Measurements from ENCODE around the gene CCDC92.
"Not testable (repeated sequence)": the region's sequence is repeated elsewhere in the genome, so short reads cannot be mapped to it uniquely, and the experiment has no call there.

The CCDC92 gene

GRCh38 chr12:123947531-123947930 lies 25.1 kb downstream of the CCDC92 start:
- H3K4me3 ChIP-seq (ENCODE audit: low read length); H3K9me3 ChIP-seq (ENCODE audit: low read length); H2AFZ ChIP-seq (ENCODE audit: low read depth, low read length); H3K27me3 ChIP-seq (ENCODE audit: insufficient read depth, low read length): not testable (repeated sequence)
- H3K4me1 ChIP-seq (ENCODE audit: insufficient read depth, low read length), result peaks cover 51% of the 10 kb centered on the region
- peaks cover 16% of the 10 kb centered on the region for H3K36me3 ChIP-seq (ENCODE audit: insufficient read depth, low read length)

DNA sequence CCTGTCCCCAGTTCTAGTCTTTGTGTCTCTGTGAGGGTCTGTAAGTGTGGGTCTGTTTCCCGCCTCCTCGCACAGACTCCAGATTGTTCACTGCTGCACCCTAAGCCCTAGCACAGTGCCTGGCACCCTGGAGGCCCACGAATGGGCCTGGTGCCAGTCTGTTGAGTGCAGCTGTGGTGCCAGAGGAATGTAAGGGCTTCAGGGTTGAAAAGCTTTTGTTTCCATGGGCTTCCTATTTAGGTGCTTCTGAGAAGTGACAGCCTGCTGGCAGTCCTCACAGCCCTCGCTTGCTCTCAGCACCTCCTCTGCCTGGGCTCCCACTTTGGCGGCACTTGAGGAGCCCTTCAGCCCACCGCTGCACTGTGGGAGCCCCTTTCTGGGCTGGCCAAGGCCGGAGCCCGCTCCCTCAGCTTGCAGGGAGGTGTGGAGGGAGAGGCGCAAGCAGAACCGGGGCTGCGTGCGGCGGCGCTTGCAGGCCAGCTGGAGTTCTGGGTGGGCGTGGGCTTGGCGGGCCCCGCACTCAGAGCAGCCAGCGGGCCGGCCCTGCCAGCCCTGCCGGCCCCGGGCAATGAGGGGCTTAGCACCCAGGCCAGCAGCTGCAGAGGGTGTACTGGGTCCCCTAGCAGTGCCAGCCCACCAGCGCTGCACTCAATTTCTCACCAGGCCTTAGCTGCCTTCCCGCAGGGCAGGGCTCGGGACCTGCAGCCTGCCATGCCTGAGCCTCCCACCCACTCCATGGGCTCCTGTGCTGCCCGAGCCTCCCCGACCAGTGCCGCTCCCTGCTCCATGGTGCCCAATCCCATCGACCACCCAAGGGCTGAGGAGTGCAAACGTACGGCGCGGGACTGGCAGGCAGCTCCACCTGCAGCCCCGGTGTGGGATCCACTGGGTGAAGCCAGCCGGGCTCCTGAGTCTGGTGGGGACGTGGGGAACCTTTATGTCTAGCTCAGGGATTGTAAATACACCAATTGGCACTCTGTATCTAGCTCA lies 25.8 kb downstream of the CCDC92 start:
- H3K27me3 ChIP-seq (ENCODE audit: insufficient read depth, low read length); H3K9me3 ChIP-seq (ENCODE audit: low read length); H2AFZ ChIP-seq (ENCODE audit: low read depth, low read length); H3K4me3 ChIP-seq (ENCODE audit: low read length): not testable (repeated sequence)
- Histone ChIP-seq H3K4me1 (ENCODE audit: insufficient read depth, low read length) (peaks cover 46% of the 10 kb centered on the region), H3K36me3 (ENCODE audit: insufficient read depth, low read length) (peaks cover 24% of the 10 kb centered on the region)

DNA sequence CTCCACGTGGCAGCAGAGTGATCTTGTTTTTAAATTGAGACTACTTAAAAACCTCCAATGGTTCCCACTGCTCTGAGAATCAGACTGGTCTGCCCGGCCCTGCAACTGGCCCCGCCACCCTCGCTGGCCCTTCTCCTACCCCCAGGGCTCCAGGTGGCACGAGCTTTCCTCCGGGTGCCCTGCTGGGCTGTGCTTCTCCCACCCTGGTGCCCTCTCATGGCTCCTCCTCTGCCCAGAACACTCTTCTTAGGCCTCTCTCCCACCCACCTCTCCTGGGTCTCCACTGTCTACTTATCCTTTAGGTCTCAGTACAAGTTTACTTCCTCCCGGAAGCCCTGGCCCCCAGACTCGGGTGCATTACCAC lies 26.5 kb downstream of the CCDC92 start:
- H3K4me1 ChIP-seq (ENCODE audit: insufficient read depth, low read length), result peaks cover 40% of the 10 kb centered on the region
- peaks cover 30% of the 10 kb centered on the region for H3K36me3 ChIP-seq (ENCODE audit: insufficient read depth, low read length)
- no peak overlapping the region for H2AFZ ChIP-seq (ENCODE audit: low read depth, low read length)
- H3K9me3 ChIP-seq (ENCODE audit: low read length), result peaks cover 12% of the 10 kb centered on the region
- H3K27me3 ChIP-seq (ENCODE audit: insufficient read depth, low read length), result no peaks in the 10 kb centered on the region
- no peak overlapping the region for H3K4me3 ChIP-seq (ENCODE audit: low read length)

GRCh38 chr12:123945287-123946151 lies 27.1 kb downstream of the CCDC92 start:
- Histone ChIP-seq H3K36me3 (ENCODE audit: insufficient read depth, low read length) (peaks cover 33% of the 10 kb centered on the region), H3K4me1 (ENCODE audit: insufficient read depth, low read length) (peaks cover 35% of the 10 kb centered on the region), H3K27me3 (ENCODE audit: insufficient read depth, low read length) (no peaks in the 10 kb centered on the region), H3K9me3 (ENCODE audit: low read length) (peaks cover 12% of the 10 kb centered on the region), H2AFZ (ENCODE audit: low read depth, low read length) (no peak overlapping the region), H3K4me3 (ENCODE audit: low read length) (no peak overlapping the region)

- peaks cover 12% of the 10 kb centered on the region for H3K9me3 ChIP-seq (ENCODE audit: low read length)
- H3K4me1 ChIP-seq (ENCODE audit: insufficient read depth, low read length), result peaks cover 26% of the 10 kb centered on the region
- H3K27me3 ChIP-seq (ENCODE audit: insufficient read depth, low read length), result no peaks in the 10 kb centered on the region
- H3K4me3 ChIP-seq (ENCODE audit: low read length), result no peak overlapping the region
- H2AFZ ChIP-seq (ENCODE audit: low read depth, low read length), result no peak overlapping the region
- H3K36me3 ChIP-seq (ENCODE audit: insufficient read depth, low read length), result peaks cover 40% of the 10 kb centered on the region
Observed at GRCh38 chr12:123944696-123945095, 27.9 kb downstream of the CCDC92 start.

DNA sequence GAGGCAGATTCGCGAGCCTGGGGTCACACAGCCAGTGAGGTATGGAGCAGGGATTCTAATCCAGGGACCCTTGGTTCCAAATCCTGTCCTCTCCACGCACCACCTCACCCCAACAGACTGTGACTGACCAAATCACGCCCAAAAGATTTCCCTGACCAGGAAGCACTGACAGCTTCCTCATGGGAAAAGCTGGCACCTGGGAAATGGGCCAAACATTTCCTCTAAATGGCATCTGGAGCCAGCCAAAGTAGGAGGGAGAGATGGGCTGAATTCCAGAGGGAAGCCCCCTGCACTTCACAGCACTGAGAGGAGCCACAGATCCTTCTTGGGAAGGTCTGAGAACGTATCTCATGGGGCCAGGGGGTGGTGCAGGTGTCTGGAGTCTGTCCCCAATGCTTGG lies 28.8 kb downstream of the CCDC92 start:
- Histone ChIP-seq H3K9me3 (ENCODE audit: low read length) (peaks cover 12% of the 10 kb centered on the region), H3K4me1 (ENCODE audit: insufficient read depth, low read length) (peaks cover 19% of the 10 kb centered on the region), H3K27me3 (ENCODE audit: insufficient read depth, low read length) (no peaks in the 10 kb centered on the region), H3K4me3 (ENCODE audit: low read length) (no peak overlapping the region), H2AFZ (ENCODE audit: low read depth, low read length) (no peak overlapping the region), H3K36me3 (ENCODE audit: insufficient read depth, low read length) (peaks cover 43% of the 10 kb centered on the region)

DNA sequence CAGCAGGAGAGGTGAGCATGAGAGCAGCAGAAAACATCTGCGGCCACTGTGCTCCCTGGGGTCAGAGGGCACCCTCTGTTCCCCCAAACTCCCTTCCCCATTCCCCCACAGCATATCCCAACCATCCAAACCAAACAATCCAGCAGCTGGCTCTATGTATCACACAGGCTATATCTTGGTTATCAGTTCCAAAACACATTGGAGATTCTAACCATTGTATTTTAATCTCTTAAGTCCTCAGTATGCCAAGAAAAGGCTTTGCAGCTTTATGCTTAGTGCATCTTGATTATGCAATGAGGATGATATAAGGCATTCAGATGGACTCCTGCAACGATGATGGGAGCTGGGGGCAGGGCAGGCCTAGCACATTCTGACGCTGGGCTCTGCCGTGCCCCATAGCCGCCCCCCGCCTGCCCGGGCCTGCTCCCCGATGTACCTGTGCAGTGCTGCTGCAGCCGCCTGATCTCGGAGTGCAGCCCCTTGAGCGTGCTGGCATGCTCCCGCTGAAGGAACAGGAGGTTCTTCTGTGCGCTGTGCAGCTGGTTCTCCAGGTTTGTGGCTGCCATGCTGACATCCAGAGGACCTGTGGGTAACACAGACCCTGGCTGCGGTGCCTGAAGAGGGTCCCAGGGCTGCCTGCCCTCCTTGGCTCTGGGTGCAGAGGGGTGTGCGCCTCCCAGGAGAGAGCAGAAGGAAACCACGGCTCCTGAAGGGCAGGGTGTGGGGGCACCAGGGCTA lies 29.6 kb downstream of the CCDC92 start:
- no peak overlapping the region for H3K4me3 ChIP-seq (ENCODE audit: low read length)
- peaks cover 43% of the 10 kb centered on the region for H3K36me3 ChIP-seq (ENCODE audit: insufficient read depth, low read length)
- H3K9me3 ChIP-seq (ENCODE audit: low read length), result peaks cover 12% of the 10 kb centered on the region
- H2AFZ ChIP-seq (ENCODE audit: low read depth, low read length), result no peak overlapping the region
- H3K4me1 ChIP-seq (ENCODE audit: insufficient read depth, low read length), result peaks cover 15% of the 10 kb centered on the region
- no peaks in the 10 kb centered on the region for H3K27me3 ChIP-seq (ENCODE audit: insufficient read depth, low read length)

DNA sequence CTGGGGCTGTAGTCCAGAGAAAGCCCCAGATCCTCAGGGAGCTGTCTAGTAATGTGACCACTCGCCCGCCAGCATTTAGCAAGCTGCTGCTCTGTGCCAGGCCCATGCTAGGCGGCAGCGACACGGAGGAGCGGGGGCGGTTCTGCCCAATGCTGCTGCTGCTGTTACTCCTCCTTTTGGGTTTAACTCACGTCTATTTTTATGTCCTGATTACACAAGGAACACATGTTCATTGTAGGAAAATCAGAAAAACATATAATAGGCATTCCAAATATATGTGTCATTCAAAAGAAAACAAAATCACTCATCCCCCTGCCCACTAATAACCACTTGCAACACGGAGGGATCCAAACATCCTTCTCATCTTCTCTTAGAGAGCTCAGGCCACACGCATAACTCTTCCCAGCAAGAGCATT lies 30.4 kb downstream of the CCDC92 start:
- H3K4me1 ChIP-seq (ENCODE audit: insufficient read depth, low read length), result peaks cover 13% of the 10 kb centered on the region
- H2AFZ ChIP-seq (ENCODE audit: low read depth, low read length), result no peak overlapping the region
- no peak overlapping the region for H3K4me3 ChIP-seq (ENCODE audit: low read length)
- H3K9me3 ChIP-seq (ENCODE audit: low read length), result peaks cover 12% of the 10 kb centered on the region
- H3K36me3 ChIP-seq (ENCODE audit: insufficient read depth, low read length), result peaks cover 49% of the 10 kb centered on the region
- no peaks in the 10 kb centered on the region for H3K27me3 ChIP-seq (ENCODE audit: insufficient read depth, low read length)

- Histone ChIP-seq H3K4me3 (ENCODE audit: low read length) (no peak overlapping the region), H2AFZ (ENCODE audit: low read depth, low read length) (no peak overlapping the region), H3K9me3 (ENCODE audit: low read length) (peaks cover 12% of the 10 kb centered on the region), H3K27me3 (ENCODE audit: insufficient read depth, low read length) (no peaks in the 10 kb centered on the region), H3K36me3 (ENCODE audit: insufficient read depth, low read length) (peaks cover 51% of the 10 kb centered on the region), H3K4me1 (ENCODE audit: insufficient read depth, low read length) (peaks cover 13% of the 10 kb centered on the region)
Observed at GRCh38 chr12:123941624-123942237, 30.9 kb downstream of the CCDC92 start.

DNA sequence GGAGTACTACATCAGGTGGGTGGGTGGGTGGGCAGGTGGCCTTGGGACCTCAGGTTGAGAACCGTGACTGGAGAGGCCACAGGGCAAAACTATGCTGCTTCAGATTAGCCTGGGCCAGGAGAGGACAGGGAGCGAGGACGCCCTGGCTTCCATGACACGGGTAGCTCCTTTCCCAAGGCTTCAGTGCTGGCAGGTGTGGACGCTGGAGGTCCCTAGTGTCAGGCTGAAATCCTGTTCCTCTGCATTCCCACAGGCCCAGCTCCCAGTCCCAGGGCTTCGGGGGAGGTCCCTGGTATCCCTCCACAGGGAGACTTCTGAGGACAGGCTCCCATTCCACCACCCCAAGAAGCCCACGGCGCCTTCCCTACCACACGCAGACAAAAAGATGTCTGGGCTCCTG lies 31.6 kb downstream of the CCDC92 start:
- Histone ChIP-seq H3K36me3 (ENCODE audit: insufficient read depth, low read length) (peaks cover 58% of the 10 kb centered on the region), H2AFZ (ENCODE audit: low read depth, low read length) (no peak overlapping the region), H3K9me3 (ENCODE audit: low read length) (peaks cover 12% of the 10 kb centered on the region), H3K4me3 (ENCODE audit: low read length) (no peak overlapping the region), H3K27me3 (ENCODE audit: insufficient read depth, low read length) (no peaks in the 10 kb centered on the region), H3K4me1 (ENCODE audit: insufficient read depth, low read length) (peaks cover 13% of the 10 kb centered on the region)

DNA sequence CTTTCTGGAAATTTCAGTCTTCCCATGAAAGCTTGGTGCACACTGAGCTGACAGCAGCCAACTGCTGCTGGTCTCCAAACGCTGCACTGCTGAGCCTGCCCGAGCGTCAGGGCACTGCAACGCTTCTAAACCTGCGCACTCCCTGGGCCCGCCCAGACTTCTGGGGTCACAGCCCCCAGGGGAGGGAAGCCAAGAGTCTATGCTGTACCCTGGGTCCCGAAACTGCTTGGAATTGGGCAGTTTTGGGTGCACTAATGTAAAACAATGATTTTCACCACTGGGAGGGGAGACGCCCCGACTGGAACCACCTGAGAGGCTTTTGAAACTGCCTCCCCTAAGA lies 32.0 kb downstream of the CCDC92 start:
- Histone ChIP-seq H2AFZ (ENCODE audit: low read depth, low read length) (no peak overlapping the region), H3K36me3 (ENCODE audit: insufficient read depth, low read length) (peaks cover 61% of the 10 kb centered on the region), H3K27me3 (ENCODE audit: insufficient read depth, low read length) (no peaks in the 10 kb centered on the region)

DNA sequence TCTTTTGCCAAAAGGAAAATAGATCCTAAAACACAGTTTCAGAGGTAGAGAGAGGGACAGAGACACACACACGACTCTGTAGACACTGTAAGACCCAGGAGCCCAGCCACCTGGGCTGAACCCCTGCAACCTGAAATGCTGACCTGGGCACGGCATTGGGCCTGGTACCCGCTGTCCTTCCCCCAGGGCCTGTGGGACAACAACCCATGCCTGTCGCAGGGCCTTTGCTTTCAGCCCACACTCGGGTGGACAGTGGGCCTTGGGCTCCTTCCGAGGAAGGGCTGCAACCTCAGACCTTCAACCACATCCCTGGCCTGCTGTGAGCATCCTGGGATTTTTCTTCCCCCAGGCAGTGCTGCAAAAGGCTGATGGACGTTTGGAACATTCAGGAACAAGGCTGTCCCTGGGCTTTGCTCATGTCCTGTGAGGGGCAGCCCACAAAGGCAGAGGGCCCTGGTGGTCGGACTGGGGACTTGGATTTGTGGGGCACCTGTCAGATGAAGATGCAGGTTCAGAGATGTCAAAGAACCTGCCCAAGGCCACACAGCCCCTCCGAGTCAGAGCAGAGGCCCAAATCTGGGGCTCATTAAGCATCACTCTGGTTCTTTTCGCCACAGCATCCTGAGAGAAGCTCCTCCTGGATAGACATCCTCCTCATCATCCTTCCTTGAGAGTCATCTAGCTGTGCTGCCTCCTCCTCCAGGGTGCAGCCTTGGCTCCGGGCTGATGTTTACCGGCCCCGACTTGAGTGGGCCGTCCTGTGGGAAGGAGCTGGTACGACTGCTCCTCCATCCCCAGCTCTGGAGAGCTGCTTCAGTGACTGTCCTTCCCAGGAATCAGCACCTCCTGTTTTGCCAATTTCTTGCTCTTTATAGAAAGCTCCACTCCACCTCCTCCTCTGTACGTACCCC lies 32.7 kb downstream of the CCDC92 start:
- no peak overlapping the region for H3K4me3 ChIP-seq (ENCODE audit: low read length)
- peaks cover 9% of the 10 kb centered on the region for H3K4me1 ChIP-seq (ENCODE audit: insufficient read depth, low read length)
- peaks cover 60% of the 10 kb centered on the region for H3K36me3 ChIP-seq (ENCODE audit: insufficient read depth, low read length)
- H3K9me3 ChIP-seq (ENCODE audit: low read length), result peaks cover 12% of the 10 kb centered on the region
- H3K27me3 ChIP-seq (ENCODE audit: insufficient read depth, low read length), result no peaks in the 10 kb centered on the region
- H2AFZ ChIP-seq (ENCODE audit: low read depth, low read length), result no peak overlapping the region

More for the DNA sequence above, 32.0 kb downstream of the CCDC92 start:
- peaks cover 13% of the 10 kb centered on the region for H3K4me1 ChIP-seq (ENCODE audit: insufficient read depth, low read length)
- no peak overlapping the region for H3K4me3 ChIP-seq (ENCODE audit: low read length)
- H3K9me3 ChIP-seq (ENCODE audit: low read length), result peaks cover 12% of the 10 kb centered on the region
